A673 (cell line): Measurements from ENCODE around the gene NEDD8. TPM values are rescaled to one million over a fixed set of nuclear protein-coding genes. Genes with fewer than 3 reads are reported as not detected.

Experiments used
- BruUV-seq: library from RNA; stranded (reverse); fragments of 400-500 nt; replicated peaks from 2 replicates; lab custom pipeline; 2021; lab: Mats Ljungman, UMichigan
- CTCF ChIA-PET: fragments of 300-600 bp; sonication (Branson Sonifier 250); formaldehyde crosslinking; loops from one replicate; lab custom pipeline; 2022; ENCODE audit warnings: antibody characterized with exemption; lab: Charles Lee
- POLR2A ChIA-PET: fragments of 300-600 bp; sonication (Branson Sonifier 250); formaldehyde crosslinking; loops from one replicate; lab custom pipeline; 2022; ENCODE audit warnings: antibody characterized with exemption; ENCODE audit not compliant: low non-redundant PET; lab: Charles Lee
- DNase-seq: peaks from one replicate; pipeline ENCODE4 v3.0.0-alpha.2; 2015; ENCODE audit warnings: low spot score
- H3K27ac ChIP-seq: fragments of 200-600 bp; sonication (generic); 2 replicates; pipeline ENCODE4 v1.5.1; 2016; ENCODE audit warnings: mixed run types, low read depth, mild to moderate bottlenecking, mixed read lengths, antibody characterized with exemption, low read length; ENCODE audit not compliant: poor library complexity, severe bottlenecking
- H3K27me3 ChIP-seq: fragments of 200-600 bp; sonication (generic); replicated peaks from 2 replicates; pipeline ENCODE4 v1.6.1; 2017; ENCODE audit warnings: mixed run types, low read depth, mild to moderate bottlenecking, mixed read lengths, antibody characterized with exemption, low read length; ENCODE audit not compliant: insufficient read depth, poor library complexity
- H3K36me3 ChIP-seq: fragments of 200-600 bp; sonication (generic); 2 replicates; pipeline ENCODE4 v1.6.1; 2016; ENCODE audit warnings: mixed run types, mild to moderate bottlenecking, mixed read lengths, antibody characterized with exemption, low read length; ENCODE audit not compliant: insufficient read depth, poor library complexity, severe bottlenecking
- H3K4me1 ChIP-seq: fragments of 200-600 bp; sonication (generic); 2 replicates; pipeline ENCODE4 v1.6.1; 2017; ENCODE audit warnings: mixed run types, mild to moderate bottlenecking, mixed read lengths, antibody characterized with exemption, low read length; ENCODE audit not compliant: insufficient read depth, poor library complexity, severe bottlenecking
- H3K4me3 ChIP-seq: fragments of 200-600 bp; sonication (generic); 2 replicates; pipeline ENCODE4 v1.5.1; 2016; ENCODE audit warnings: low read depth, mixed run types, mild to moderate bottlenecking, mixed read lengths, low read length; ENCODE audit not compliant: poor library complexity, severe bottlenecking
- H3K9me3 ChIP-seq: fragments of 200-600 bp; sonication (generic); 2 replicates; pipeline ENCODE4 v1.6.1; 2016; ENCODE audit warnings: mixed run types, low read depth, mild to moderate bottlenecking, mixed read lengths, antibody characterized with exemption, low read length; ENCODE audit not compliant: poor library complexity, severe bottlenecking
- CTCF ChIP-seq: fragments of 300-800, 200-600 bp; sonication (generic); conservative IDR thresholded peaks from 2 replicates; pipeline ENCODE4 v1.5.1; 2017; ENCODE audit warnings: low read depth, mild to moderate bottlenecking, antibody characterized with exemption, low read length, moderate library complexity, mixed read lengths
- EZH2 ChIP-seq: fragments of 200-600 bp; sonication (generic); IDR thresholded peaks from 2 replicates; pipeline ENCODE4 v1.6.1; 2017; ENCODE audit warnings: borderline replicate concordance, low read depth, mild to moderate bottlenecking, mixed read lengths, antibody characterized with exemption, low read length; ENCODE audit not compliant: poor library complexity, severe bottlenecking
- intact Hi-C: fragments of 100-400 bp; cut with micrococcal nuclease; formaldehyde crosslinking; loops from one replicate; pipeline ENCODE4 v1.10.0; 2022; ENCODE audit not compliant: unreplicated experiment
- total RNA-seq: library from RNA; stranded (reverse); gene quantifications from 2 replicates; pipeline ENCODE4 v1.2.3, GENCODE V29; 2021

Gene NEDD8
- total RNA-seq, 1 experiment from 2014 or later = 266 TPM

GRCh38 chr14:24179294-24179960 is 52.7 kb downstream of the NEDD8 start:
- intact Hi-C loops = no loop called here
- no peaks in the 10 kb centered on the region for H3K27me3 ChIP-seq
- ChIA-PET POLR2A (interaction anchor here (0.5 to 0.6 kb wide), 2 partner anchors 44 to 426 kb away, joined by 3 to 4 read pairs; no protein-coding TSS in a partner anchor), CTCF (interaction anchor here (0.7 kb wide), 1 partner anchor 18 kb away, joined by 3 read pairs; the partner anchor contains the start of gene IRF9)
- DNase-seq = no peak
- no peak for TF ChIP-seq CTCF
- no peak overlapping the region for H3K27ac ChIP-seq
- H3K9me3 ChIP-seq = no peaks in the 10 kb centered on the region
- no peak overlapping the region for H3K4me3 ChIP-seq
- peaks cover 46% of the 10 kb centered on the region for H3K36me3 ChIP-seq
- no peaks in the 10 kb centered on the region for H3K4me1 ChIP-seq
- no TSS peak for BruUV-seq

- no peaks in the 10 kb centered on the region for H3K4me1 ChIP-seq
- intact Hi-C loops = no loop called here
- no peaks in the 10 kb centered on the region for H3K27me3 ChIP-seq
- H3K27ac ChIP-seq = no peak overlapping the region
- TF ChIP-seq CTCF = no peak
- TF ChIP-seq EZH2 = no peak
- no TSS peak for BruUV-seq
- H3K36me3 ChIP-seq = peaks cover 40% of the 10 kb centered on the region
- no peak for DNase-seq
- CTCF ChIA-PET = no interaction called here
- POLR2A ChIA-PET = no interaction called here
- no peaks in the 10 kb centered on the region for H3K9me3 ChIP-seq
- no peak overlapping the region for H3K4me3 ChIP-seq
Observed at GRCh38 chr14:24178399-24179178, 53.6 kb downstream of the NEDD8 start.

- BruUV-seq = no TSS peak
- H3K36me3 ChIP-seq = peaks cover 33% of the 10 kb centered on the region
Observed at GRCh38 chr14:24177891-24178290, 54.3 kb downstream of the NEDD8 start.

More at GRCh38 chr14:24177891-24178290, 54.3 kb downstream of the NEDD8 start:
- ChIA-PET CTCF (no interaction called here), POLR2A (no interaction called here)
- H3K27me3 ChIP-seq = no peaks in the 10 kb centered on the region
- TF ChIP-seq CTCF (no peak), EZH2 (no peak)
- H3K4me3 ChIP-seq = no peak overlapping the region
- no peak overlapping the region for H3K27ac ChIP-seq
- no peak for DNase-seq
- H3K9me3 ChIP-seq = no peaks in the 10 kb centered on the region
- intact Hi-C loops = no loop called here
- H3K4me1 ChIP-seq = no peaks in the 10 kb centered on the region
